ENCODE results near the gene CACNA1I.
A peak's percentile ranks its signal among the peaks of the same experiment; 100 is the strongest.

The CACNA1I gene

GRCh38 chr22:39600491-39601179 is 30.1 kb downstream of the CACNA1I start:
- DNase-seq = no peak

GRCh38 chr22:39601180-39601535 is 30.6 kb downstream of the CACNA1I start:
- DNase-seq = no peak

GRCh38 chr22:39603345-39603744 is 32.8 kb downstream of the CACNA1I start:
- DNase-seq = no peak

- no peak for DNase-seq
These were observed 39.7 kb downstream of the CACNA1I start for GRCh38 chr22:39610246-39610645.

GRCh38 chr22:39610766-39611165 is 40.2 kb downstream of the CACNA1I start:
- DNase-seq = no peak

GRCh38 chr22:39611360-39611759 is 40.8 kb downstream of the CACNA1I start:
- no peak for DNase-seq

- no peak for DNase-seq
These were observed 42.4 kb downstream of the CACNA1I start for GRCh38 chr22:39612811-39613548.

- no peak for DNase-seq
These were observed 43.0 kb downstream of the CACNA1I start for GRCh38 chr22:39613549-39613921.

- no peak for DNase-seq
These were observed 43.9 kb downstream of the CACNA1I start for GRCh38 chr22:39614442-39614841.

- DNase-seq = no peak
These were observed 45.5 kb downstream of the CACNA1I start for GRCh38 chr22:39616051-39616450.

GRCh38 chr22:39616781-39617180 is 46.2 kb downstream of the CACNA1I start:
- DNase-seq = no peak

GRCh38 chr22:39617342-39617741 is 46.8 kb downstream of the CACNA1I start:
- DNase-seq = no peak

GRCh38 chr22:39617970-39618757 is 47.6 kb downstream of the CACNA1I start:
- no peak for DNase-seq

- DNase-seq = no peak
These were observed 48.5 kb downstream of the CACNA1I start for GRCh38 chr22:39618996-39619530.

- no peak for DNase-seq
These were observed 50.6 kb downstream of the CACNA1I start for GRCh38 chr22:39620924-39621690.

GRCh38 chr22:39621826-39622225 is 51.3 kb downstream of the CACNA1I start:
- DNase-seq = no peak

GRCh38 chr22:39622881-39623367 is 52.4 kb downstream of the CACNA1I start:
- DNase-seq = peak; percentile 45

- no peak for DNase-seq
These were observed 53.3 kb downstream of the CACNA1I start for GRCh38 chr22:39623603-39624500.

GRCh38 chr22:39624501-39624821 is 53.9 kb downstream of the CACNA1I start:
- no peak for DNase-seq

GRCh38 chr22:39625569-39626537 is 55.3 kb downstream of the CACNA1I start:
- no peak for DNase-seq

Data from right hindlimb (tissue), 1 donor.